HT-29 (cell line): ENCODE data around the gene CFB. TPM values are rescaled to one million over a fixed set of nuclear protein-coding genes. Genes with fewer than 3 reads are reported as not detected.

Experiments used
- DNase-seq: peaks from one replicate; pipeline ENCODE4 v3.0.0-alpha.2; 2015; ENCODE audit warnings: low spot score
- total RNA-seq: library from RNA; depleted of rRNA; stranded (reverse); fragments of >200 nt; shearing (Covaris generic); gene quantifications from 2 replicates; pipeline ENCODE4 v1.2.3, GENCODE V29; 2014

Gene CFB
- total RNA-seq, 1 experiment from 2014 or later = 2.6 TPM

- DNase-seq = no peak
These were observed 2.4 kb downstream of the CFB start for GRCh38 chr6:31948306-31948705.

- no peak for DNase-seq
These were observed 3.0 kb downstream of the CFB start for GRCh38 chr6:31948753-31949413.

- no peak for DNase-seq
These were observed 4.1 kb downstream of the CFB start for GRCh38 chr6:31949926-31950548.

- peak; percentile 79 for DNase-seq
These were observed 6.4 kb downstream of the CFB start for GRCh38 chr6:31952140-31952805.

GRCh38 chr6:31952890-31953289 lies 7.0 kb downstream of the CFB start:
- DNase-seq = no peak

- no peak for DNase-seq
These were observed 8.6 kb downstream of the CFB start for GRCh38 chr6:31954511-31954910.

GRCh38 chr6:31956796-31957195 lies 10.9 kb downstream of the CFB start:
- no peak for DNase-seq

- peak; percentile 13 for DNase-seq
These were observed 12.5 kb downstream of the CFB start for GRCh38 chr6:31958412-31958740.

GRCh38 chr6:31958741-31959739 lies 13.1 kb downstream of the CFB start, which contains the start of the genes NELFE and SKIC2:
Gene NELFE (minus strand): TSS chr6:31958971. CDS start chr6:31958446, 525 bp downstream.
Gene SKIC2 (plus strand): TSS chr6:31959175. CDS start chr6:31959193, 18 bp downstream.
- DNase-seq = peak; percentile 98

- DNase-seq = no peak
These were observed 15.7 kb downstream of the CFB start for GRCh38 chr6:31961616-31962015.

GRCh38 chr6:31963921-31964320 lies 18.0 kb downstream of the CFB start:
- DNase-seq = no peak

GRCh38 chr6:31965700-31966099 lies 19.8 kb downstream of the CFB start:
- no peak for DNase-seq

- DNase-seq = no peak
These were observed 20.6 kb downstream of the CFB start for GRCh38 chr6:31966506-31966905.

GRCh38 chr6:31966997-31967925 lies 21.4 kb downstream of the CFB start:
- DNase-seq = no peak

GRCh38 chr6:31967926-31968320 lies 22.0 kb downstream of the CFB start:
- DNase-seq = no peak

GRCh38 chr6:31968326-31968725 lies 22.4 kb downstream of the CFB start:
- DNase-seq = no peak

GRCh38 chr6:31968791-31969711 lies 23.2 kb downstream of the CFB start:
- no peak for DNase-seq

- DNase-seq = no peak
These were observed 24.1 kb downstream of the CFB start for GRCh38 chr6:31969712-31970603.
